HG02973 (cell line): ENCODE results near the gene GFOD1.
A peak's percentile ranks its signal among the peaks of the same experiment; 100 is the strongest.

Source experiments
- ATAC-seq: cut with Tn5 transposase; IDR thresholded peaks from one replicate; pipeline ENCODE4 v1.9.1; 2021; ENCODE audit warnings: moderate library complexity; ENCODE audit not compliant: unreplicated experiment

The GFOD1 gene

GRCh38 chr6:13360671-13361540 is 126.5 kb downstream of the GFOD1 start:
- no peak for ATAC-seq

- ATAC-seq, result no peak
Observed at GRCh38 chr6:13359287-13359686, 128.1 kb downstream of the GFOD1 start.

- no peak for ATAC-seq
Observed at GRCh38 chr6:13358511-13358910, 128.9 kb downstream of the GFOD1 start.

- no peak for ATAC-seq
Observed at GRCh38 chr6:13357551-13358075, 129.8 kb downstream of the GFOD1 start.

- ATAC-seq, result peak; percentile 89
Observed at GRCh38 chr6:13355999-13356785, 131.2 kb downstream of the GFOD1 start.

- peak; percentile 39 for ATAC-seq
Observed at GRCh38 chr6:13355043-13355945, 132.1 kb downstream of the GFOD1 start.

- no peak for ATAC-seq
Observed at GRCh38 chr6:13354331-13355042, 132.9 kb downstream of the GFOD1 start.

- no peak for ATAC-seq
Observed at GRCh38 chr6:13352165-13352564, 135.2 kb downstream of the GFOD1 start.

GRCh38 chr6:13351271-13351670 is 136.1 kb downstream of the GFOD1 start:
- no peak for ATAC-seq

- no peak for ATAC-seq
Observed at GRCh38 chr6:13349811-13350506, 137.4 kb downstream of the GFOD1 start.

- no peak for ATAC-seq
Observed at GRCh38 chr6:13348334-13349113, 138.9 kb downstream of the GFOD1 start.

GRCh38 chr6:13346245-13346644 is 141.2 kb downstream of the GFOD1 start:
- no peak for ATAC-seq

- no peak for ATAC-seq
Observed at GRCh38 chr6:13342414-13343019, 144.9 kb downstream of the GFOD1 start.

- no peak for ATAC-seq
Observed at GRCh38 chr6:13339863-13340630, 147.4 kb downstream of the GFOD1 start.

GRCh38 chr6:13338038-13338437 is 149.4 kb downstream of the GFOD1 start:
- ATAC-seq, result no peak

GRCh38 chr6:13336553-13336952 is 150.8 kb downstream of the GFOD1 start:
- ATAC-seq, result no peak

- ATAC-seq, result no peak
Observed at GRCh38 chr6:13334953-13335352, 152.4 kb downstream of the GFOD1 start.

GRCh38 chr6:13332349-13332706 is 155.1 kb downstream of the GFOD1 start:
- ATAC-seq, result no peak
